HepG2 (cell line): ENCODE measurements around the gene INHA. TPM values are rescaled to one million over a fixed set of nuclear protein-coding genes. Genes with fewer than 3 reads are reported as not detected.

Source experiments
- ATM ChIP-seq: fragments of 450-650 bp; IDR thresholded peaks from 2 replicates; pipeline ENCODE4 v1.7.1; 2017; ENCODE audit warnings: mild to moderate bottlenecking, borderline replicate concordance
- BORCS8-MEF2B ChIP-seq: sonication (generic); formaldehyde crosslinking; IDR thresholded peaks from 2 replicates; pipeline ENCODE4 v1.8.0; 2022; ENCODE audit warnings: mild to moderate bottlenecking, missing genetic modification reagents
- CC2D1A ChIP-seq: sonication (generic); formaldehyde crosslinking; IDR thresholded peaks from 2 replicates; pipeline ENCODE4 v1.8.1; 2023; ENCODE audit warnings: mild to moderate bottlenecking, missing genetic modification reagents
- DRAP1 ChIP-seq: IDR thresholded peaks from 2 replicates; pipeline ENCODE4 v1.6.1; 2016; ENCODE audit warnings: missing genetic modification reagents, missing compliant biosample characterization
- GMEB2 ChIP-seq: IDR thresholded peaks from 2 replicates; pipeline ENCODE4 v1.6.1; 2016; ENCODE audit warnings: missing biosample characterization, missing genetic modification reagents, low read depth
- GTF2F1 ChIP-seq: fragments of 150-350 bp; IDR thresholded peaks from 2 replicates; pipeline ENCODE4 v1.6.1; 2014; ENCODE audit warnings: low read length
- HOXA5 ChIP-seq: sonication (generic); formaldehyde crosslinking; IDR thresholded peaks from 2 replicates; pipeline ENCODE4 v1.4.0; 2020; ENCODE audit warnings: missing genetic modification reagents
- MAFF ChIP-seq: IDR thresholded peaks from 2 replicates; pipeline ENCODE4 v1.6.1; 2011; ENCODE audit warnings: low read depth, low read length, improper control_type of control experiment
- MTF2 ChIP-seq: sonication (generic); formaldehyde crosslinking; IDR thresholded peaks from 2 replicates; pipeline ENCODE4 v1.5.0; 2020; ENCODE audit warnings: missing genetic modification reagents, borderline replicate concordance
- NCOR1 ChIP-seq: fragments of 200-600 bp; sonication (generic); IDR thresholded peaks from 2 replicates; pipeline ENCODE4 v1.7.0; 2017; ENCODE audit warnings: antibody characterized with exemption, low read length, borderline replicate concordance
- PAX8 ChIP-seq: sonication (generic); formaldehyde crosslinking; IDR thresholded peaks from 2 replicates; pipeline ENCODE4 v1.8.0; 2022; ENCODE audit warnings: mild to moderate bottlenecking, missing genetic modification reagents, borderline replicate concordance
- TCF7L2 ChIP-seq: IDR thresholded peaks from 2 replicates; pipeline ENCODE4 v1.6.1; 2011; ENCODE audit warnings: mild to moderate bottlenecking, low read depth, low read length, moderate library complexity
- ZBTB38 ChIP-seq: sonication (generic); formaldehyde crosslinking; IDR thresholded peaks from 2 replicates; pipeline ENCODE4 v1.5.1; 2020; ENCODE audit warnings: mild to moderate bottlenecking, missing genetic modification reagents
- ZNF644 ChIP-seq: IDR thresholded peaks from 2 replicates; pipeline ENCODE4 v1.6.1; 2016; ENCODE audit warnings: low read depth
- ZSCAN20 ChIP-seq: sonication (generic); formaldehyde crosslinking; IDR thresholded peaks from 2 replicates; pipeline ENCODE4 v1.4.0; 2020; ENCODE audit warnings: missing genetic modification reagents, mild to moderate bottlenecking, borderline replicate concordance
- polyA plus RNA-seq, 8 experiments: library from polyadenylated mRNA; depleted of rRNA in 3 of 8; stranded (reverse) in 7 of 8; unstranded in 1 of 8; fragments of >200 nt; fragmentation: Illumina TruSeq in 4 of 8; extraction: Trizol in 4 of 8; gene quantifications; 2 replicates each; pipeline versions ENCODE4 v1.2.1 to v1.2.3, GENCODE V29; 2011 to 2016; ENCODE audit warnings: low read depth in 4 of 8, missing spikeins in 1 of 8, mixed read lengths in 1 of 8; ENCODE audit not compliant: insufficient read depth in 1 of 8
- total RNA-seq, 5 experiments: library from RNA; depleted of rRNA; stranded (reverse); fragments of >200 nt; fragmentation: Illumina TruSeq; extraction: Trizol; gene quantifications; 2 replicates each; pipeline ENCODE4 v1.2.3, GENCODE V29; 2016; ENCODE audit warnings: low read depth in 1 of 5
- TF ChIP-seq, protein P1 (sequence below): sonication (generic); formaldehyde crosslinking; IDR thresholded peaks from 2 replicates; pipeline ENCODE4 v1.4.0; 2020; ENCODE audit warnings: missing genetic modification reagents
- TF ChIP-seq, protein P2 (sequence below): sonication (generic); formaldehyde crosslinking; IDR thresholded peaks from 2 replicates; pipeline ENCODE4 v1.8.0; 2022; ENCODE audit warnings: missing genetic modification reagents, mild to moderate bottlenecking, borderline replicate concordance
- TF ChIP-seq, protein P3 (sequence below): sonication (generic); formaldehyde crosslinking; IDR thresholded peaks from 2 replicates; pipeline ENCODE4 v1.5.0; 2020; ENCODE audit warnings: mild to moderate bottlenecking, missing genetic modification reagents

Gene INHA
- total and polyA plus RNA-seq, 2 of the 13 experiments (the other 11 are each of a cell fraction or from before 2014, with no cell fraction given), result 4.1 to 15.2 TPM

DNA sequence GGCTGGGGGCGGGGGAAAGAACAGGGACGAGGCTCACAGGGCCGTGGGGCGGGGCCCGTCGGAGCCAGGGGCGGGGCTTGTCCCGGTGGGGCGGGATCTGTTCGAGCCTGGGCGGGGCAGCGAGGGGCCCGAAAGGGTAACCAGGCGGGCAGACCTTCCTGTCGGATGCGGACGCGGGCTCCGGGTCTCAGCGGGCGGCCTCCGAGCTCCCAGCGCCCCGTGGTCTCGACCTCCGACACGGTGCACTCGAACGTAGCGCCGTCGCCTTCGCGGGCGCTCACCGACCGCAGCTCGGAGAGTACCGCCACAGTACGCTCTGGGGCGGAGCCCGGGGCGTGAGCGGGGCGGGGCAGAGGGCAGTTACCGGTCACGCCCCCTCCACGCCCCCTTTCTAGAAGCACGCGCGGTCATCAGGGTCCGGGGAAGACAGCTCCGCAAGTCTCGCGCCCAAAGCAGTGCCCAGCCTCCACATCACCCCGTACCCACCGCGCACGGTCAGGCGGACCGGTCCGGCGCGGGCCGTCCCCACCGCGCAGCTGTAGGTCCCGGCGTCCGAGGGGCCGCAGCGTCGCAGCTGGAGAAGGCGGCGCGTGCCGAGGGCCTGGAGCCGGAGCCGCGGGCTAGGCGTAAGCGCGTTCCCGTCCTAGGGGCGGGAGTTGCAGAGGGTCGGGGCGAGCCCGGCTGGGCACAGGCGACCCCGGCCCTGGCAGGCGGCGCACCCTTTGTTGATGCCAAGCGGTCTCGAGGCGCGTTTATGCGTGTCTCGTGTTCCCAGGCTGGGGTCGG lies 19.5 kb upstream of the INHA start (continued):
- no peak for TF ChIP-seq MTF2 (CRISPR knock-in tag)
- TF ChIP-seq ZNF644 (CRISPR knock-in tag), result no peak
- TF ChIP-seq ZSCAN20 (CRISPR knock-in tag), result no peak; the same call in 1 of the 2 replicates
- TF ChIP-seq TCF7L2, result no peak
- TF ChIP-seq, protein P1, sequence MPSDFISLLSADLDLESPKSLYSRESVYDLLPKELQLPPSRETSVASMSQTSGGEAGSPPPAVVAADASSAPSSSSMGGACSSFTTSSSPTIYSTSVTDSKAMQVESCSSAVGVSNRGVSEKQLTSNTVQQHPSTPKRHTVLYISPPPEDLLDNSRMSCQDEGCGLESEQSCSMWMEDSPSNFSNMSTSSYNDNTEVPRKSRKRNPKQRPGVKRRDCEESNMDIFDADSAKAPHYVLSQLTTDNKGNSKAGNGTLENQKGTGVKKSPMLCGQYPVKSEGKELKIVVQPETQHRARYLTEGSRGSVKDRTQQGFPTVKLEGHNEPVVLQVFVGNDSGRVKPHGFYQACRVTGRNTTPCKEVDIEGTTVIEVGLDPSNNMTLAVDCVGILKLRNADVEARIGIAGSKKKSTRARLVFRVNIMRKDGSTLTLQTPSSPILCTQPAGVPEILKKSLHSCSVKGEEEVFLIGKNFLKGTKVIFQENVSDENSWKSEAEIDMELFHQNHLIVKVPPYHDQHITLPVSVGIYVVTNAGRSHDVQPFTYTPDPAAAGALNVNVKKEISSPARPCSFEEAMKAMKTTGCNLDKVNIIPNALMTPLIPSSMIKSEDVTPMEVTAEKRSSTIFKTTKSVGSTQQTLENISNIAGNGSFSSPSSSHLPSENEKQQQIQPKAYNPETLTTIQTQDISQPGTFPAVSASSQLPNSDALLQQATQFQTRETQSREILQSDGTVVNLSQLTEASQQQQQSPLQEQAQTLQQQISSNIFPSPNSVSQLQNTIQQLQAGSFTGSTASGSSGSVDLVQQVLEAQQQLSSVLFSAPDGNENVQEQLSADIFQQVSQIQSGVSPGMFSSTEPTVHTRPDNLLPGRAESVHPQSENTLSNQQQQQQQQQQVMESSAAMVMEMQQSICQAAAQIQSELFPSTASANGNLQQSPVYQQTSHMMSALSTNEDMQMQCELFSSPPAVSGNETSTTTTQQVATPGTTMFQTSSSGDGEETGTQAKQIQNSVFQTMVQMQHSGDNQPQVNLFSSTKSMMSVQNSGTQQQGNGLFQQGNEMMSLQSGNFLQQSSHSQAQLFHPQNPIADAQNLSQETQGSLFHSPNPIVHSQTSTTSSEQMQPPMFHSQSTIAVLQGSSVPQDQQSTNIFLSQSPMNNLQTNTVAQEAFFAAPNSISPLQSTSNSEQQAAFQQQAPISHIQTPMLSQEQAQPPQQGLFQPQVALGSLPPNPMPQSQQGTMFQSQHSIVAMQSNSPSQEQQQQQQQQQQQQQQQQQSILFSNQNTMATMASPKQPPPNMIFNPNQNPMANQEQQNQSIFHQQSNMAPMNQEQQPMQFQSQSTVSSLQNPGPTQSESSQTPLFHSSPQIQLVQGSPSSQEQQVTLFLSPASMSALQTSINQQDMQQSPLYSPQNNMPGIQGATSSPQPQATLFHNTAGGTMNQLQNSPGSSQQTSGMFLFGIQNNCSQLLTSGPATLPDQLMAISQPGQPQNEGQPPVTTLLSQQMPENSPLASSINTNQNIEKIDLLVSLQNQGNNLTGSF (CRISPR knock-in tag), result peak; percentile 95
- TF ChIP-seq BORCS8-MEF2B, result peak; percentile 76
- TF ChIP-seq ZBTB38 (CRISPR knock-in tag), result peak; percentile 69; the same call in 1 of the 2 replicates
- TF ChIP-seq DRAP1, result peak; percentile 81
- peak; percentile 14; the same call in 1 of the 2 replicates for TF ChIP-seq GMEB2
- TF ChIP-seq CC2D1A (CRISPR knock-in tag), result no peak
- TF ChIP-seq, protein P2, sequence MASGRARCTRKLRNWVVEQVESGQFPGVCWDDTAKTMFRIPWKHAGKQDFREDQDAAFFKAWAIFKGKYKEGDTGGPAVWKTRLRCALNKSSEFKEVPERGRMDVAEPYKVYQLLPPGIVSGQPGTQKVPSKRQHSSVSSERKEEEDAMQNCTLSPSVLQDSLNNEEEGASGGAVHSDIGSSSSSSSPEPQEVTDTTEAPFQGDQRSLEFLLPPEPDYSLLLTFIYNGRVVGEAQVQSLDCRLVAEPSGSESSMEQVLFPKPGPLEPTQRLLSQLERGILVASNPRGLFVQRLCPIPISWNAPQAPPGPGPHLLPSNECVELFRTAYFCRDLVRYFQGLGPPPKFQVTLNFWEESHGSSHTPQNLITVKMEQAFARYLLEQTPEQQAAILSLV, result peak; percentile 92; the same call in 1 of the 2 replicates
- TF ChIP-seq MAFF, result no peak
- TF ChIP-seq NCOR1, result no peak
- TF ChIP-seq, protein P3, sequence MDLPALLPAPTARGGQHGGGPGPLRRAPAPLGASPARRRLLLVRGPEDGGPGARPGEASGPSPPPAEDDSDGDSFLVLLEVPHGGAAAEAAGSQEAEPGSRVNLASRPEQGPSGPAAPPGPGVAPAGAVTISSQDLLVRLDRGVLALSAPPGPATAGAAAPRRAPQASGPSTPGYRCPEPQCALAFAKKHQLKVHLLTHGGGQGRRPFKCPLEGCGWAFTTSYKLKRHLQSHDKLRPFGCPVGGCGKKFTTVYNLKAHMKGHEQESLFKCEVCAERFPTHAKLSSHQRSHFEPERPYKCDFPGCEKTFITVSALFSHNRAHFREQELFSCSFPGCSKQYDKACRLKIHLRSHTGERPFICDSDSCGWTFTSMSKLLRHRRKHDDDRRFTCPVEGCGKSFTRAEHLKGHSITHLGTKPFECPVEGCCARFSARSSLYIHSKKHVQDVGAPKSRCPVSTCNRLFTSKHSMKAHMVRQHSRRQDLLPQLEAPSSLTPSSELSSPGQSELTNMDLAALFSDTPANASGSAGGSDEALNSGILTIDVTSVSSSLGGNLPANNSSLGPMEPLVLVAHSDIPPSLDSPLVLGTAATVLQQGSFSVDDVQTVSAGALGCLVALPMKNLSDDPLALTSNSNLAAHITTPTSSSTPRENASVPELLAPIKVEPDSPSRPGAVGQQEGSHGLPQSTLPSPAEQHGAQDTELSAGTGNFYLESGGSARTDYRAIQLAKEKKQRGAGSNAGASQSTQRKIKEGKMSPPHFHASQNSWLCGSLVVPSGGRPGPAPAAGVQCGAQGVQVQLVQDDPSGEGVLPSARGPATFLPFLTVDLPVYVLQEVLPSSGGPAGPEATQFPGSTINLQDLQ (CRISPR knock-in tag), result peak; percentile 97
- TF ChIP-seq GTF2F1, result no peak
- TF ChIP-seq HOXA5 (CRISPR knock-in tag), result peak; percentile 54; the same call in 1 of the 2 replicates
- TF ChIP-seq ATM, result no peak
- TF ChIP-seq PAX8 (CRISPR knock-in tag), result peak; percentile 72; the same call in 1 of the 2 replicates
